GM23338 (cell line): ENCODE results near the gene RMI2. TPM values are rescaled to one million over a fixed set of nuclear protein-coding genes. Genes with fewer than 3 reads are reported as not detected.

ENCODE experiments used
- microRNA-seq: library from miRNA; unstranded; fragments of <30 nt; microRNA quantifications from one replicate; pipeline ENCODE4, GENCODE V29; 2017
- polyA plus RNA-seq: library from polyadenylated mRNA; unstranded; fragments of >200 nt; fragmentation: Nextera tagmentation; extraction: Ambion mirVana; gene quantifications from 2 replicates; pipeline ENCODE4 v1.2.1, GENCODE V29; 2016
- small RNA-seq: library from RNA; depleted of rRNA; stranded (forward); fragments of <200 nt; gene quantifications from one replicate; pipeline ENCODE3, GENCODE V24; 2014; ENCODE audit warnings: low replicate concordance
- total RNA-seq: library from RNA; depleted of rRNA; stranded (reverse); fragments of >200 nt; shearing (Covaris generic); gene quantifications from 2 replicates; pipeline ENCODE4 v1.2.3, GENCODE V29; 2014; rRNA removed

RMI2 gene
- total and polyA plus RNA-seq, 2 experiments from 2014 or later: 98.2 to 108 TPM

Small RNAs within 50 kb of the gene (microRNA-seq; reads per million reads assigned to microRNA genes)
- gene MIR548H2: not detected

Small RNAs within 50 kb of the gene (small RNA-seq; reads per million reads assigned to genes)
- not detected for gene AC099489.2
- not detected for gene MIR548H2
- gene RF00019: not detected

Other genes starting within 250 kb of the RMI2 start
- gene SOCS1, start 89.3 kb upstream of the RMI2 start, total RNA-seq: 79.2 and 84.7 TPM in 2 replicates
- gene SOCS1, start 89.3 kb upstream of the RMI2 start, polyA plus RNA-seq: 104 and 108 TPM in 2 replicates
- gene TNP2, start 76.1 kb upstream of the RMI2 start, total RNA-seq: not detected in 2 replicates
- gene TNP2, start 76.1 kb upstream of the RMI2 start, polyA plus RNA-seq: not detected in 2 replicates
- not detected in 2 replicates for gene PRM3, start 71.8 kb upstream of the RMI2 start, total RNA-seq
- not detected in 2 replicates for gene PRM3, start 71.8 kb upstream of the RMI2 start, polyA plus RNA-seq
- not detected in 2 replicates for gene PRM2, start 69.0 kb upstream of the RMI2 start, total RNA-seq
- gene PRM2, start 69.0 kb upstream of the RMI2 start, polyA plus RNA-seq: not detected in 2 replicates
- gene PRM1, start 64.1 kb upstream of the RMI2 start, total RNA-seq: not detected in 2 replicates
- 1.2 and 2.1 TPM in 2 replicates for gene PRM1, start 64.1 kb upstream of the RMI2 start, polyA plus RNA-seq
- gene LITAF, start 241.5 kb downstream of the RMI2 start, total RNA-seq: 131 and 139 TPM in 2 replicates
- 147 and 158 TPM in 2 replicates for gene LITAF, start 241.5 kb downstream of the RMI2 start, polyA plus RNA-seq